Measurements from ENCODE around the gene RASGRF2. TPM values are rescaled to one million over a fixed set of nuclear protein-coding genes. Genes with fewer than 3 reads are reported as not detected.

The RASGRF2 gene
- total and polyA plus RNA-seq, 2 donors, result 0.76 to 1.8 TPM

GRCh38 chr5:80988419-80988935 is 28.3 kb downstream of the RASGRF2 start:
- no peak for DNase-seq (ENCODE audit: low read depth in 6 of 9, low spot score in 9 of 9)
- Histone ChIP-seq H3K36me3 (ENCODE audit: control insufficient read depth in 2 of 2, insufficient read depth in 2 of 2, low read length in 1 of 2) (no peaks in the 10 kb centered on the region), H3K27me3 (ENCODE audit: control insufficient read depth in 2 of 2, insufficient read depth in 1 of 2, low read length in 1 of 2) (no peaks in the 10 kb centered on the region), H3K4me3 (ENCODE audit: low read length in 2 of 2) (no peak overlapping the region), H3K4me1 (ENCODE audit: control insufficient read depth in 2 of 2, insufficient read depth in 2 of 2, low read length in 2 of 2) (no peaks in the 10 kb centered on the region), H3K27ac (ENCODE audit: low read depth in 1 of 2, low read length in 1 of 2) (no peak overlapping the region), H3K9me3 (ENCODE audit: control insufficient read depth in 2 of 2, insufficient read depth in 1 of 2, low read length in 1 of 2) (no peaks in the 10 kb centered on the region)
- WGBS, result 96% methylated on average over 2 of the region's 2 CpGs

- no peak overlapping the region for H3K27ac ChIP-seq (ENCODE audit: low read depth in 1 of 2, low read length in 1 of 2)
Observed at GRCh38 chr5:80989883-80990282, 29.7 kb downstream of the RASGRF2 start.

GRCh38 chr5:80990527-80990926 is 30.4 kb downstream of the RASGRF2 start:
- Histone ChIP-seq H3K4me1 (ENCODE audit: control insufficient read depth in 2 of 2, insufficient read depth in 2 of 2, low read length in 2 of 2) (no peaks in the 10 kb centered on the region), H3K4me3 (ENCODE audit: low read length in 2 of 2) (no peak overlapping the region), H3K9me3 (ENCODE audit: control insufficient read depth in 2 of 2, insufficient read depth in 1 of 2, low read length in 1 of 2) (no peaks in the 10 kb centered on the region), H3K36me3 (ENCODE audit: control insufficient read depth in 2 of 2, insufficient read depth in 2 of 2, low read length in 1 of 2) (no peaks in the 10 kb centered on the region), H3K27me3 (ENCODE audit: control insufficient read depth in 2 of 2, insufficient read depth in 1 of 2, low read length in 1 of 2) (no peaks in the 10 kb centered on the region), H3K27ac (ENCODE audit: low read depth in 1 of 2, low read length in 1 of 2) (no peak overlapping the region)
- no peak for DNase-seq (ENCODE audit: low read depth in 6 of 9, low spot score in 9 of 9)
- WGBS, result 100% methylated on average over 2 of the region's 2 CpGs

More at GRCh38 chr5:80989883-80990282, 29.7 kb downstream of the RASGRF2 start:
- 98% methylated on average over 3 of the region's 3 CpGs for WGBS
- Histone ChIP-seq H3K4me3 (ENCODE audit: low read length in 2 of 2) (no peak overlapping the region), H3K9me3 (ENCODE audit: control insufficient read depth in 2 of 2, insufficient read depth in 1 of 2, low read length in 1 of 2) (no peaks in the 10 kb centered on the region), H3K36me3 (ENCODE audit: control insufficient read depth in 2 of 2, insufficient read depth in 2 of 2, low read length in 1 of 2) (no peaks in the 10 kb centered on the region), H3K27me3 (ENCODE audit: control insufficient read depth in 2 of 2, insufficient read depth in 1 of 2, low read length in 1 of 2) (no peaks in the 10 kb centered on the region), H3K4me1 (ENCODE audit: control insufficient read depth in 2 of 2, insufficient read depth in 2 of 2, low read length in 2 of 2) (no peaks in the 10 kb centered on the region)
- no peak for DNase-seq (ENCODE audit: low read depth in 6 of 9, low spot score in 9 of 9)

DNA sequence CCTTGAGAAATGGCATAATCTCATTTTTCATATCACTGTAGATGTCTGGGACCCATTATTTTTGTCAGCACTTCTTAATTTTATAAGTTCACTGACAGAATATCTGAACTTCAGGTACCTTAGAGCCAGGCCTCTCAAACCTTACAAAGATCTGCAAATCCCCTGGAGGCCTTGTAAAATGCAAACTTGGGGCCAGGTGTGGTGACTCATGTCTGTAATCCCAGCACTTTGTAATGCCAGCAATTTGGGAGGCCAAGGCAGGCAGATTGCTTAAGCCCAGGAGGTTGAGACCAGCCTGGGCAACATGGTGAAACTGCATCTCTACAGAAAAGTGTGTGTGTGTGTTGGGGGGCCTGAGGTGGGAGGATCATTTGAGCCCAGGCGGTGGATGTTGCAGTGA is 30.8 kb downstream of the RASGRF2 start:
- Histone ChIP-seq H3K27ac (ENCODE audit: low read depth in 1 of 2, low read length in 1 of 2) (no peak overlapping the region), H3K36me3 (ENCODE audit: control insufficient read depth in 2 of 2, insufficient read depth in 2 of 2, low read length in 1 of 2) (no peaks in the 10 kb centered on the region), H3K4me1 (ENCODE audit: control insufficient read depth in 2 of 2, insufficient read depth in 2 of 2, low read length in 2 of 2) (no peaks in the 10 kb centered on the region), H3K9me3 (ENCODE audit: control insufficient read depth in 2 of 2, insufficient read depth in 1 of 2, low read length in 1 of 2) (no peaks in the 10 kb centered on the region), H3K4me3 (ENCODE audit: low read length in 2 of 2) (no peak overlapping the region), H3K27me3 (ENCODE audit: control insufficient read depth in 2 of 2, insufficient read depth in 1 of 2, low read length in 1 of 2) (no peaks in the 10 kb centered on the region)
- no peak for DNase-seq (ENCODE audit: low read depth in 6 of 9, low spot score in 9 of 9)
- WGBS, result 98% methylated on average over 1 of the region's 1 CpG

GRCh38 chr5:80995908-80996307 is 35.7 kb downstream of the RASGRF2 start:
- H3K4me1 ChIP-seq (ENCODE audit: control insufficient read depth in 2 of 2, insufficient read depth in 2 of 2, low read length in 2 of 2), result peaks cover 4 to 9% of the 10 kb centered on the region in 2 donors
- H3K9me3 ChIP-seq (ENCODE audit: control insufficient read depth in 2 of 2, insufficient read depth in 1 of 2, low read length in 1 of 2), result no peaks in the 10 kb centered on the region
- DNase-seq (ENCODE audit: low read depth in 6 of 9, low spot score in 9 of 9), result no peak
- no peak overlapping the region for H3K4me3 ChIP-seq (ENCODE audit: low read length in 2 of 2)
- H3K27me3 ChIP-seq (ENCODE audit: control insufficient read depth in 2 of 2, insufficient read depth in 1 of 2, low read length in 1 of 2), result no peaks in the 10 kb centered on the region
- no peak overlapping the region for H3K27ac ChIP-seq (ENCODE audit: low read depth in 1 of 2, low read length in 1 of 2)
- no peaks in the 10 kb centered on the region for H3K36me3 ChIP-seq (ENCODE audit: control insufficient read depth in 2 of 2, insufficient read depth in 2 of 2, low read length in 1 of 2)
- WGBS, result 95% methylated on average over 2 of the region's 2 CpGs

DNA sequence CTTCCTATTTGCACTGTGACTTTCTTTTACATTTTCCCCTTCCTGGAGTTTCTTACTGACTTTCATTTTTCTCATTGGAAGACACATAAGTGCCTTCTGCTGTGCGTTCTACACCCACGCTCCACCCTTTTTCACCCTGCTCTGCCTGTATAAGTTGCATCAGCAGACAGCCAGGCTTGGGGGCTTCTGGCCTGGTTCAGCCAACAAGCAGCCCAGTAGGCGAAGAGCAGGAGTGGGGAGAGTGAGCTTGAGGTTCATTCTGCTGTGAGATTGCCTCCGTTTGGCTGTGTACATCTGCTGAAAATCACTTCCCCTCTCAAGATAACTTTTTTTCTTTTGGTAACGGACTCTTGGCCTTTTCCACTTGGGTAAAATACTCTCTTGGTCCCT is 38.4 kb downstream of the RASGRF2 start:
- peak overlapping the region in 1 of 2 donors; percentile 53 for H3K27ac ChIP-seq (ENCODE audit: low read depth in 1 of 2, low read length in 1 of 2)
- H3K9me3 ChIP-seq (ENCODE audit: control insufficient read depth in 2 of 2, insufficient read depth in 1 of 2, low read length in 1 of 2), result no peaks in the 10 kb centered on the region
- H3K36me3 ChIP-seq (ENCODE audit: control insufficient read depth in 2 of 2, insufficient read depth in 2 of 2, low read length in 1 of 2), result no peaks in the 10 kb centered on the region
- no peaks in the 10 kb centered on the region for H3K27me3 ChIP-seq (ENCODE audit: control insufficient read depth in 2 of 2, insufficient read depth in 1 of 2, low read length in 1 of 2)
- peaks cover 4 to 10% of the 10 kb centered on the region in 2 donors for H3K4me1 ChIP-seq (ENCODE audit: control insufficient read depth in 2 of 2, insufficient read depth in 2 of 2, low read length in 2 of 2)
- WGBS, result 51% methylated on average over 5 of the region's 5 CpGs
- DNase-seq (ENCODE audit: low read depth in 6 of 9, low spot score in 9 of 9), result peak in 2 of 9 donors; percentile 7 to 25
- H3K4me3 ChIP-seq (ENCODE audit: low read length in 2 of 2), result no peak overlapping the region

DNA sequence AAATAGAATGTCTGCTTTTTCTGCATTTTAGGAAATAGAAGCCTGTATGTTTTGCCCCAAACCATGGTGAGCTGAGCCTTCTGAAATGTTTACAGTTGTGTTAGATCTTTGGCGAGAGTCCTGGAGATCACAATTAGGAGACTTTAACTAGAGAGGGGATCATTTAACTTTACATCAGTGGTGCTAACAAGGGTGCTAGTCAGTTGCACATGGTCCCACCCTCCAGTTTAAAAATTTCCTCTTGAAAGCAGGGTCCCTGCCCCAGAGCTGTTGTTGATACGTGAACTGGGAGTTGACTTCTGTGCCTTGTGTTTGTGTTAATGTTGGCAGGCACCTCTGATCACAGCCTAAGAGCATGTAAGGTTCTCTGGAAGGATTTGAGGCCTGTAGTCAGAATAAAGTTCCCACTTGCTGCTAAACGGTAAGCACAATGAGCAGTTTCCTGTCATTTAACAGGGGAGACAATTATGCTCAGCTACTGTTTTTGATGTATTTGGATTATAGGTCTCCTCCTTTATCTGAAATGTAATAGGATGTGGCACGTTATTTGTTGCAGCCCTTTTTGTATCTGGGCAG is 43.7 kb downstream of the RASGRF2 start:
- no peak overlapping the region for H3K4me3 ChIP-seq (ENCODE audit: low read length in 2 of 2)
- DNase-seq (ENCODE audit: low read depth in 6 of 9, low spot score in 9 of 9), result peak in 3 of 9 donors; percentile 18 to 51 (median 29)
- H3K27ac ChIP-seq (ENCODE audit: low read depth in 1 of 2, low read length in 1 of 2), result peak overlapping the region; percentile 6 to 75
- no peaks in the 10 kb centered on the region for H3K36me3 ChIP-seq (ENCODE audit: control insufficient read depth in 2 of 2, insufficient read depth in 2 of 2, low read length in 1 of 2)
- no peaks in the 10 kb centered on the region for H3K9me3 ChIP-seq (ENCODE audit: control insufficient read depth in 2 of 2, insufficient read depth in 1 of 2, low read length in 1 of 2)
- no peaks in the 10 kb centered on the region for H3K27me3 ChIP-seq (ENCODE audit: control insufficient read depth in 2 of 2, insufficient read depth in 1 of 2, low read length in 1 of 2)
- 76% methylated on average over 4 of the region's 4 CpGs for WGBS
- H3K4me1 ChIP-seq (ENCODE audit: control insufficient read depth in 2 of 2, insufficient read depth in 2 of 2, low read length in 2 of 2), result peaks cover 14 to 35% of the 10 kb centered on the region in 2 donors

- Histone ChIP-seq H3K36me3 (ENCODE audit: control insufficient read depth in 2 of 2, insufficient read depth in 2 of 2, low read length in 1 of 2) (no peaks in the 10 kb centered on the region), H3K27ac (ENCODE audit: low read depth in 1 of 2, low read length in 1 of 2) (no peak overlapping the region), H3K4me3 (ENCODE audit: low read length in 2 of 2) (no peak overlapping the region), H3K9me3 (ENCODE audit: control insufficient read depth in 2 of 2, insufficient read depth in 1 of 2, low read length in 1 of 2) (no peaks in the 10 kb centered on the region), H3K27me3 (ENCODE audit: control insufficient read depth in 2 of 2, insufficient read depth in 1 of 2, low read length in 1 of 2) (no peaks in the 10 kb centered on the region), H3K4me1 (ENCODE audit: control insufficient read depth in 2 of 2, insufficient read depth in 2 of 2, low read length in 2 of 2) (peaks cover 14 to 34% of the 10 kb centered on the region in 2 donors)
- WGBS, result 95% methylated on average over 4 of the region's 4 CpGs
- no peak for DNase-seq (ENCODE audit: low read depth in 6 of 9, low spot score in 9 of 9)
Observed at GRCh38 chr5:81005708-81006107, 45.5 kb downstream of the RASGRF2 start.

GRCh38 chr5:81006231-81006630 is 46.1 kb downstream of the RASGRF2 start:
- Histone ChIP-seq H3K9me3 (ENCODE audit: control insufficient read depth in 2 of 2, insufficient read depth in 1 of 2, low read length in 1 of 2) (no peaks in the 10 kb centered on the region), H3K27me3 (ENCODE audit: control insufficient read depth in 2 of 2, insufficient read depth in 1 of 2, low read length in 1 of 2) (no peaks in the 10 kb centered on the region), H3K36me3 (ENCODE audit: control insufficient read depth in 2 of 2, insufficient read depth in 2 of 2, low read length in 1 of 2) (no peaks in the 10 kb centered on the region), H3K4me3 (ENCODE audit: low read length in 2 of 2) (peak overlapping the region in 1 of 2 donors; percentile 4), H3K4me1 (ENCODE audit: control insufficient read depth in 2 of 2, insufficient read depth in 2 of 2, low read length in 2 of 2) (peaks cover 14 to 34% of the 10 kb centered on the region in 2 donors), H3K27ac (ENCODE audit: low read depth in 1 of 2, low read length in 1 of 2) (peak overlapping the region in 1 of 2 donors; percentile 66)
- DNase-seq (ENCODE audit: low read depth in 6 of 9, low spot score in 9 of 9), result peak in 4 of 9 donors; percentile 8 to 40 (median 14)
